ENCODE measurements around the gene ATRN.
"Not testable (repeated sequence)": the region's sequence is repeated elsewhere in the genome, so short reads cannot be mapped to it uniquely, and the experiment has no call there.

ATRN gene

DNA sequence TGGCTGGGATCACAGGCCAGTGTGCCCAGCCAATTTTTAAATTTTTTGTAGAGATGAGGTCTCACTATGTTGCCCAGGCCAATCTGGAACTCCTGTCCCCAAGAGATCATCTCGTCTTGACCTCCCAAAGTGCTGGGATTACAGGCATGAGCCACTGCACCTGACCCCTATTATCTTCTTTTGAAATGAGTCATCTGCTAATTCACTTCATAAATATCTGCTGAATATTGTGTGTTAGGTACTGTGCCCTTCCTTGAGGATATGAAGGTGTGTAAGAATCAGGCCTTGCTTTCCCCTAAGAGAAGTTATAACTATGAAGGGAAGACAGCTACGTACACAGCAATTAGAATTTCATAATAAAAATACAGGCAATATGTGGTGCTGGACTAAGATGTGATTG lies 8.2 kb downstream of the ATRN start:
- Mint-ChIP-seq H3K4me3 (no peak overlapping the region), H3K9me3 (no peaks in the 10 kb centered on the region), H3K27ac (no peak overlapping the region), H3K4me1 (ENCODE audit: low read depth) (no peaks in the 10 kb centered on the region), H3K36me3 (ENCODE audit: low read depth) (no peaks in the 10 kb centered on the region), H3K27me3 (ENCODE audit: low read depth) (no peaks in the 10 kb centered on the region)

DNA sequence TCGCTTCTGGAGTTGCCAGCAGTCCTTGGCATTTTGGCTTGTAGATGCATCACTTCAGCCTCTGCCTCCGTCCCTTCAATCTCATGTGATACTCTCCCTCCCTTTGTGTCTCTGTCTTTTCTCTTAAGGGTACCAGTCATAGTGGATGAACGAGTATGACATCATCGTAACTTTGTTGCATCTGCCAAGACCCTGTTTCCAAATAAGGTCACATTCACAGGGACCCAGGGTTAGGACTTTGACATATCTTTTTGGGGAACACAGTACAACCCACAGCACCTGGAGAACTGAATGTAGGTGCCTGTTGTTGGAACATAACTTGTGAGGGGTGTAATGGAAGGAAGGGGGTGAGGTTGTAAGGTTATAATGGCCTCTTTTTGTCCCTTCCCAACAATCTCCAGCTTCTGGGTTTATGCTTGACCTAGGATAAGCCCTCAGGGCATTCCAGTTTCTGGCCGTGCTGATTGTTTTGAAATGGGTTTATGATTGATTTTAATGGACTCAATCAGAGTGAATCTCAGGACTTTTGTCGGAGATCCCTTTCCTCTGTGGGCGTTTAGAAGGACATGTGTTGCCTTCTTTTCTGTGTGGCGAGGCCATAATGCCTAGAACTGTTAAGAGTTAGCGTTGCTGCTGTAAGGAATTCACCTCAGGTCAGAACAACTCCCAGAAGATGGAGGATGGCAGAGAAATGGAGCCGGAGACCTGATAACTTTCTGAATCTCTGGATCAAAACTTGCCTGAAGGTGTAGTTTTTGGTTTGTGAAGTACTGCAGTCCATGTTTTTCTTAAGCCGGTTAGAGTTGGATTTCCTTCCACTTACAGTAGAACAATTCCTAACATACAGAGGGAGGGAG lies 9.2 kb downstream of the ATRN start:
- H3K4me1 Mint-ChIP-seq (ENCODE audit: low read depth), result no peaks in the 10 kb centered on the region

DNA sequence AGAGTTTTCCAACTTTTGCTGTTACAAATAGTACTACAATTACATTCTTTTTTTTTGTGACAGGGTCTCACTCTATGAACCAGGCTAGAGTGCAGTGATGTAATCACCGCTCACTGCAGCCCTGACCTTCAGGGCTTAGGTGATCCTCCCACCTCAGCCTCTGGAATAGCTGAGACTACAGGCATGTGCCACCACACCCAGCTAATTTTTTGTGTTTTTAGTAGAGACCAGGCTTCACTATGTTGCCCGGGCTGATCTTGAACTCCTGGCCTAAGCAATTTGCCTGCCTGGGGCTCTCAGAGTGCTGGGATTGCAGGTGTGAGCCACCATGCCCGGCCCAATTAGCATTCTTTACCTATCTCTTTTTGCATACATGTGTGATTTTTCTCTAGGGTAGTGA lies 12.5 kb downstream of the ATRN start:
- H3K4me1 Mint-ChIP-seq (ENCODE audit: low read depth), result no peaks in the 10 kb centered on the region
- H3K27me3 Mint-ChIP-seq (ENCODE audit: low read depth), result no peaks in the 10 kb centered on the region
- no peak overlapping the region for H3K4me3 Mint-ChIP-seq
- peaks cover 11% of the 10 kb centered on the region for H3K9me3 Mint-ChIP-seq
- no peak overlapping the region for H3K27ac Mint-ChIP-seq
- H3K36me3 Mint-ChIP-seq (ENCODE audit: low read depth), result peaks cover 4% of the 10 kb centered on the region

More for the DNA sequence above, 9.2 kb downstream of the ATRN start:
- Mint-ChIP-seq H3K27me3 (ENCODE audit: low read depth) (no peaks in the 10 kb centered on the region), H3K36me3 (ENCODE audit: low read depth) (no peaks in the 10 kb centered on the region), H3K9me3 (no peaks in the 10 kb centered on the region), H3K4me3 (no peak overlapping the region), H3K27ac (no peak overlapping the region)

DNA sequence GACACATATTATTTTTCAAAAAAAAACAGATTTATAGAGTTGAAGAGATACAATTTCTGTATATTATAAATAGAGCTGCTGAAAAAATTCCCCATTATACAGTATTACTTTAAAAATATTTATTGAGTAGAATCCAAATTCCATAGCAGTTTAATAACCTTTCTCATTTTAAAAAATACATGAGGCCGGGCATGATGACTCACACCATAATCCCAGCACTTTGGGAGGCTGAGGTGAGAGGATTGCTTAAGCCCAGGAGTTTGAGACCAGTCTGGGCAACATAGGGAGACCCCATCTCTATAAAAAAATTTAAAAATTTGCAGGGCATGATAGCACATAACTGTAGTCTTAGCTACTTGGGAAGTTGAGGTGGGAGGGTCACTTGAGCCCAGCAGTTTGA lies 13.0 kb downstream of the ATRN start:
- H3K4me3 Mint-ChIP-seq, result no peak overlapping the region
- H3K36me3 Mint-ChIP-seq (ENCODE audit: low read depth), result peaks cover 4% of the 10 kb centered on the region
- H3K9me3 Mint-ChIP-seq, result peaks cover 11% of the 10 kb centered on the region
- H3K4me1 Mint-ChIP-seq (ENCODE audit: low read depth), result no peaks in the 10 kb centered on the region
- H3K27ac Mint-ChIP-seq, result no peak overlapping the region
- no peaks in the 10 kb centered on the region for H3K27me3 Mint-ChIP-seq (ENCODE audit: low read depth)

DNA sequence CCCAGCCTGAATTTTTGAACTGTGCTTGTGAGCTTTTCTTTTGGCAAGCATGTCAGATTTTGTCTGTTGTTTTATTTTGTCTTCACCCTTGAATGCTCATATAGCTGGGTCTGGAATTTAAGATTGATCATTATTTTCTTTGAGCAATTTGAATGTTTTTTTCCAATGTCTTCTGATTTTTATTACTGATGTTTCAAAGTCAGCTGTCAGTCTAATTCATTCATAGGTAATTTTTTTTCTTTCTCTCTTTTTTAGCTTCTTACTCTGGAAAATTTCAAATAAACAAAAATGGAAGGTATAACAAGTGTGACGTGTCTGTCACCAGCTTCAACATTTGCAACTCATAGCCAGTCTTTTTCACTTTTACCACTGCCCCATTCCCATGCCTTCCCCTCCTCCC lies 15.1 kb downstream of the ATRN start:
- Mint-ChIP-seq H3K27ac (no peak overlapping the region), H3K4me1 (ENCODE audit: low read depth) (no peaks in the 10 kb centered on the region), H3K9me3 (peaks cover 11% of the 10 kb centered on the region), H3K4me3 (no peak overlapping the region), H3K36me3 (ENCODE audit: low read depth) (peaks cover 7% of the 10 kb centered on the region), H3K27me3 (ENCODE audit: low read depth) (no peaks in the 10 kb centered on the region)

DNA sequence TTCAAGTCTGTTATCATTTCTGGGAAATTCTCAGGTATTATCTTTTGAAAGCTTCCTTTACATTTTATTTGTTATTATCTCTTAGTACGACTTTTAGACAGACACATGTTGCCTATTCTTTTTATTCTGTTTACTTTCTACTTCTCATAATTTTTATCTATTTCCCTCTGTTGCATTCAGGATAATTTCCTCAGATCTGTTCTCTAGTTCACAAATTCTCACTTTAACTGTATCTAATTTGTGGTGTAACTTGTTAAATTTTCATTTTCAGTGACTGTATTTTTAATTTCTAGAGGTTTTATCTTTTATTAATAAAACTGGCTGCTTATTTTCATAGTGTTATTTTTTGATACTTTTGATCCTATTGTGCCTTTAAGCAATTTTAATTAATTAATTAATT lies 16.0 kb downstream of the ATRN start:
- Mint-ChIP-seq H3K27ac (no peak overlapping the region), H3K4me3 (no peak overlapping the region), H3K4me1 (ENCODE audit: low read depth) (no peaks in the 10 kb centered on the region), H3K27me3 (ENCODE audit: low read depth) (no peaks in the 10 kb centered on the region), H3K36me3 (ENCODE audit: low read depth) (peaks cover 7% of the 10 kb centered on the region), H3K9me3 (peaks cover 11% of the 10 kb centered on the region)

DNA sequence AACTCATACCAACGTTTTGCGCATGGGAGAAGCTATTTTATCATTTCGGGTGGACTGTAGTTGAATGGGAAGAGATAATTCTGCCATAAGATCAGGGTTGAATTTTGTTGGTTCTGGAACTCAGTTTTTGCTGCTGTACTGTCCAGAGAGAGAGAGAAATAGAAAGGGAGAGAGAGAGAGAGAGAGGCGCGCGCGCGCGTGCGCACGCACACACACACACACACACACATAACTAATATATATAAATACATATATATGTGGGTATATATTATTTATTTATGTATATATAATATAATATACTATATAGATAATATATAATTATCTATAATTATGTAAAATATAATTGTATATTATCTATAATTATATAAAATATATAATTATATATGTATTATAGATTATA lies 21.9 kb downstream of the ATRN start:
- H3K27me3 Mint-ChIP-seq (ENCODE audit: low read depth), result peaks cover 5% of the 10 kb centered on the region
- H3K4me3 Mint-ChIP-seq, result no peak overlapping the region
- peaks cover 5% of the 10 kb centered on the region for H3K36me3 Mint-ChIP-seq (ENCODE audit: low read depth)
- H3K27ac Mint-ChIP-seq, result no peak overlapping the region
- no peaks in the 10 kb centered on the region for H3K4me1 Mint-ChIP-seq (ENCODE audit: low read depth)
- H3K9me3 Mint-ChIP-seq, result peaks cover 2% of the 10 kb centered on the region

DNA sequence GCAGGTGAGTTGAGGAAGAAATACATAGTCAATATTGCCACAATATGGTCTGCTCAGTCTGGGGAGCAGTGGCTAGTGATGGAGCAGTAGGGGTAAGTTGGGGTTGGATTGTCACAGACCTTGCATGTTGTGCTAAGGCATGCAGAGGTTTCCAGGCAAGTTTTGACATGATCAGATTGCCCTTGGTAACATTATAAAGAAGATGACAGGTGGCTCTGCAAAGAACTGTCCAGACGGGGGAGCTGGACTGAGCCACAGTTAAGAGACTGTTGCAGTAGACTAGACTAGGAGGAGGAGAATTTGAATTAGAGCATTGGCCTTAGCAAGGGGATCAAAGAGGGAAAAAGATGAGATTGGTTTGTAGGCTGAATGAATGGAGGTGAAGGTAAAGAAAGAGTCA lies 23.4 kb downstream of the ATRN start:
- no peak overlapping the region for H3K4me3 Mint-ChIP-seq
- H3K27ac Mint-ChIP-seq, result no peak overlapping the region
- peaks cover 5% of the 10 kb centered on the region for H3K27me3 Mint-ChIP-seq (ENCODE audit: low read depth)

DNA sequence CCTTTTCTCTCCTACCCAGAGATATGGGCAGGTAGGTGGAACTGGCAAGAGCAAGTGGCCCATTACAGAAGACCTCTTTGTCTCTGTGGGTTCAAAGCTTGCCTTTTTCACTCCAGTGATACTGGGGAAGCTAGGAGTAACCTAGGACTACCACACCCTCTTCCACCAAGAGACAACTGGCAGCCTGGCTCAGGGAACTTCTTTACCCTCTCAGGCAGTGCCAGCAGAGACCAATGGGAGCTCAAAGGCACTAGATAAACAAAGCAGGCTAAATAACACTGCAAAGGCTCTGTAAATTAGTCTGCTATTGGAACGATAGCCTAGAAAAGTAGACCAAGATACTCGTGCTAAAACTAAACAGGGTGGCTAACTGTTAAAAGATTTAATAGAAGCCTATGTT lies 32.1 kb downstream of the ATRN start:
- Mint-ChIP-seq H3K27me3 (ENCODE audit: low read depth) (no peaks in the 10 kb centered on the region), H3K36me3 (ENCODE audit: low read depth) (no peaks in the 10 kb centered on the region), H3K27ac (no peak overlapping the region), H3K4me3 (no peak overlapping the region), H3K4me1 (ENCODE audit: low read depth) (peaks cover 2% of the 10 kb centered on the region), H3K9me3 (peaks cover 10% of the 10 kb centered on the region)

More for the DNA sequence above, 23.4 kb downstream of the ATRN start:
- Mint-ChIP-seq H3K9me3 (peaks cover 7% of the 10 kb centered on the region), H3K36me3 (ENCODE audit: low read depth) (peaks cover 5% of the 10 kb centered on the region), H3K4me1 (ENCODE audit: low read depth) (no peaks in the 10 kb centered on the region)

DNA sequence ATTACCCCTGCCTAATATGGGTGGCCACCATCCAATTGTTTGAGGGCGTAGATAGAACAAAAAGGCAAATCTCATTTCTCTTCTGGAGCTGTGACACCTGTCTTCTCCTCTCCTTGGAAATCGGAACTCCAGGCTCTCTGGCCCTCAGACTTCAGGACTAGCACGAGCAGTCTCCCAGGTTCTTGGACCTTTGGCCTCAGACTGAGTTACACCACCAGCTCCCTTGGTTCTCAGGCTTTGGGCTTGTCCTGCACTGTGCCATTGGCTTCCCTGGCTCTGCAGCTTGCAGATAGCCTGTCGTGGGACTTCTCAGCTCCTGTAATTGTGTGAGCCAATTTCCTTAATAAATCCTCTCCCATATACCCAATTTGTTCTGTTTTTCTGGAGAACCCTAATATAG lies 34.3 kb downstream of the ATRN start:
- Mint-ChIP-seq H3K36me3 (ENCODE audit: low read depth) (no peaks in the 10 kb centered on the region), H3K27me3 (ENCODE audit: low read depth) (no peaks in the 10 kb centered on the region), H3K27ac (no peak overlapping the region), H3K4me3 (no peak overlapping the region), H3K4me1 (ENCODE audit: low read depth) (peaks cover 2% of the 10 kb centered on the region), H3K9me3 (peaks cover 7% of the 10 kb centered on the region)

DNA sequence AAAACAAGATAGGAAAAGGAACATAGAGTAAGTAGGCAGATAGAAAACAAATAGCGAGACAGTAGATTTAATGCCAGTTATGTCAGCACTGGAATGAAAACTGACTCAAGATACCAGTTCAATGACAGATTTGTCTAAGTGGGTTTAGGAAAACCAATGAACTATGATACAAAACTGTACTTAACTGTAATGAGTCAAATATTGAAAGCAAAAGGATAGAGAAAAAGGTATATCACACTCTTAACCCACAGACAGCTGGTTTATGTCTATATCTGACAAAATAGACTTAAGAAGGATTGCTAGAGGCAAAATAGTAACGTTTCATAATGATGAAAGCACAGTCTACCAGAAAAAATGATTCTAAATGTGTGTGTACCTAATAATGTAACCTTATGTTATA lies 38.2 kb downstream of the ATRN start:
- H3K4me1 Mint-ChIP-seq (ENCODE audit: low read depth), result peaks cover 2% of the 10 kb centered on the region

DNA sequence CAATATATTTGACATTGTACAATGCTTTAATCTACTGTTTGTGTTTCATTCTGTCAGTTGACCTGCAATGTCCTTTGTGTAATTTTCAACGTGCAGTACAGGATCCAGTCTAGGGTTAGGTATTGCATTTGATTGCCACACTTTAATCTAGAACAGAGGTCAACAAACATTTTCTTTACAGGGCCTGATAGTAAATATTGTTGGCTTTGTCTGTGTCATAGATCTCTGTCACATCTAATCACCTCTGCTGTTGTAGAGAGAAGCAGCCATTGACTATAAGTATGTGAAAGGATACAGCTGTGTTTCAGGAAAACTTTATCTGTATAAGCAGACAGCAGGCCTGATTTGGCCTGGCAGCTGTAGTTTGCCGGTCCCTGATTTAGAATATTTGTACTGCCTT lies 39.3 kb downstream of the ATRN start:
- Mint-ChIP-seq H3K4me1 (ENCODE audit: low read depth) (peaks cover 2% of the 10 kb centered on the region), H3K27me3 (ENCODE audit: low read depth) (no peaks in the 10 kb centered on the region), H3K36me3 (ENCODE audit: low read depth) (no peaks in the 10 kb centered on the region), H3K4me3 (no peak overlapping the region), H3K9me3 (peaks cover 7% of the 10 kb centered on the region), H3K27ac (no peak overlapping the region)

More for the DNA sequence above, 38.2 kb downstream of the ATRN start:
- H3K27ac Mint-ChIP-seq, result no peak overlapping the region
- no peak overlapping the region for H3K4me3 Mint-ChIP-seq
- no peaks in the 10 kb centered on the region for H3K36me3 Mint-ChIP-seq (ENCODE audit: low read depth)
- no peaks in the 10 kb centered on the region for H3K27me3 Mint-ChIP-seq (ENCODE audit: low read depth)
- H3K9me3 Mint-ChIP-seq, result peaks cover 7% of the 10 kb centered on the region

DNA sequence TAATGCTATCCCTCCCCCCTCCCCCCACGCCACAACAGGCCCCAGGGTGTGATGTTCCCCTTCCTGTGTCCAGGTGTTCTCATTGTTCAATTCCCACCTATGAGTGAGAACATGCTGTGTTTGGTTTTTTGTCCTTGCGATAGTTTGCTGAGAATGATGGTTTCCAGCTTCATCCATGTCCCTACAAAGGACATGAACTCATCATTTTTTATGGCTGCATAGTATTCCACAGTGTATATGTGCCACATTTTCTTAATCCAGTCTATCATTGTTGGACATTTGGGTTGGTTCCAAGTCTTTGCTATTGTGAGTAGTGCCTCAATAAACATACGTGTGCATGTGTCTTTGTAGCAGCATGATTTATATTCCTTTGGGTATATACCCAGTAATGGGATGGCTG lies 41.4 kb downstream of the ATRN start:
- not testable (repeated sequence) for H3K4me3 Mint-ChIP-seq; H3K27ac Mint-ChIP-seq; H3K9me3 Mint-ChIP-seq; H3K36me3 Mint-ChIP-seq (ENCODE audit: low read depth); H3K4me1 Mint-ChIP-seq (ENCODE audit: low read depth); H3K27me3 Mint-ChIP-seq (ENCODE audit: low read depth)

DNA sequence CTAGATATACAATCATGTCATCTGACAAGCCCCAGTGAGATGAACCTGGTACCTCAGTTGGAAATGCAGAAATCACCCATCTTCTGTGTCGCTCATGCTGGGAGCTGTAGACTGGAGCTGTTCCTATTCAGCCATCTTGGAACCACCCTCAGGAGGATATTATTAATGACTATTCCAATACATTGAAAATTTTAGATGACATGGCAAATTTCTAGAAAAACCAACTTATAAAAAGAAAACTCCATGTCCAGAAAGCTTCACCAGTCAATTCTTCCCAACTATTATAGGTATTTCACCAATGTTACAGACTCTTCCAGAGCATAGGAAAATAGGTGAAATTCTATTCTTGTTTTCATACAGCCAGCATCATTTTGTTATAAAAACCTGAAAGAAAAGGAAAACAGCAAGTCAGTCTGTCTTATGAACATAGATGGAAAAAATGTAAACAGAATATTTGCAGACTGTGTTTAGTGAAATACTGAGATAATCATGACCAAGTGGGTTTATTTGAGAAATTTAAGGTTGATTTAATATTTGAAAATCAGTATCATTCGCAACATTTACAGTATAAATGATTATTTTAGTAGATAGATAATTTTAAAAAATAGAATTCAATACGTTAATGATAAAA lies 43.3 kb downstream of the ATRN start:
- Mint-ChIP-seq H3K9me3 (peaks cover 7% of the 10 kb centered on the region), H3K4me1 (ENCODE audit: low read depth) (no peaks in the 10 kb centered on the region), H3K4me3 (no peak overlapping the region), H3K27me3 (ENCODE audit: low read depth) (no peaks in the 10 kb centered on the region), H3K27ac (no peak overlapping the region), H3K36me3 (ENCODE audit: low read depth) (no peaks in the 10 kb centered on the region)

DNA sequence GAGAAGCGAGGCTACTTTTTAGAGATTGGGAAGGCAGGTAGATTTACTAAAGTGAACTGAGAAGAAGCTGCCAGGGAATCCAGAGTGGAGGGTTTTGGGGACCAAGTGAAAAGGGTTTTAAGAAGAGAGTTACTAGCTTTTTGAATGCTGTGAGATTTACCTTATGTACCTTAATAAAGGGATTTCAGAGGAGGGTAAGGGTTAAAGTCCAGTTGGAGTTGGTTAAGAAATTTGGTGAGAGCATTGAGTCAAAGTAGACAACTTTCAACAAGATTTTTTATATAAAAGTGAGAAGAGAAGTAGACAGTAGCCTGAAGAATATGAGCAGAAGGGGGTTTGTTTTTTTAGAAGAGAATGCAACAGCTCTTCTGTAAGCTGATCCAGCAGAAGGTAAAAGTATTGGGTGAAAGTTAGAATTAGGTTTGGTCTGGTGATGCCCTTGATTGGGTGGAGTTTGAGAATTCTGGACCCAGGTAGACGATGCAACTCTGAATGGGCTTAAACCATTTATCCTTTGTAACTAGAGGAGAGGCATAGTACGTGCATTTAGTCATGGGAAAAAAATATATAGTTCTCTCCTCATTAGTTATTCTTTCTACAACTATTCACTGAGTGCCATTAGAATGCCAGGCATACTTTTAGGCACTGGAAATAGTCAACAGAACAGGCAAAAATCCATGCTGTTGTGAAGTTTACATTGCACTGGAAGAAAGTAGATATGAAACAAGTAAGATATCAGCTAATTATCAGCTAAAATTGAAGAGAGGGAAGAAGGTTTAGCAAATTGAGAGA lies 44.8 kb downstream of the ATRN start:
- no peaks in the 10 kb centered on the region for H3K4me1 Mint-ChIP-seq (ENCODE audit: low read depth)
- peaks cover 9% of the 10 kb centered on the region for H3K9me3 Mint-ChIP-seq
- H3K36me3 Mint-ChIP-seq (ENCODE audit: low read depth), result peaks cover 3% of the 10 kb centered on the region
- no peaks in the 10 kb centered on the region for H3K27me3 Mint-ChIP-seq (ENCODE audit: low read depth)
- H3K27ac Mint-ChIP-seq, result no peak overlapping the region
- no peak overlapping the region for H3K4me3 Mint-ChIP-seq

All from T-helper 1 cell treated with Interleukin-12 subunit alpha and Interleukin-12 subunit beta and Interleukin-4 antibody, amounts not matched to agents 30 μg/mL and 1 μg/mL, for 36 hours (primary cell).